Measurements from ENCODE around the gene FAM228B.
"Not testable (repeated sequence)": the region's sequence is repeated elsewhere in the genome, so short reads cannot be mapped to it uniquely, and the experiment has no call there.

FAM228B gene

DNA sequence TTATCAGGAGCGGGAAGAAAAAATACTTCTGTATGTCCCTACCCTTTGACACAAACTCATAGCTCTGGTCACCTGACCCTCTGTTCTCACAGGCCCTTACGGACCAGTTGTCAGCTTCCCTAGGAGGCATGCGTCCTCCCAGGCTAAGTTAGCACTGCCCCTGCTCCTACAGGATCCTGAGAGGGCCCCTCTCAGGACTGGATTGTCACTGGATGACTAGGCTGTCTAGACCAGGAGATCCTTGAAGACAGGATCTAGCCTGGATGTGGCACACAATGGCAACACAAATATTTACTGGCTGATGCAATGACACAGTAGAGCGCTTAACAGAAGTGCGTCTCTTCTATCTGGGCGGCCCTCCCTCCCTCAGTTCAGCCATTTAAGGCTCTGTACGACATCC, 59.2 kb downstream of the FAM228B start:
- in situ Hi-C loops (cut with MboI; ENCODE audit: low pct_unique_long_range_greater_than_20kb, low sequenced_read_pairs, unreplicated experiment): no loop called here
- no peak for DNase-seq (ENCODE audit: low spot score)
- TF ChIP-seq, protein P1, sequence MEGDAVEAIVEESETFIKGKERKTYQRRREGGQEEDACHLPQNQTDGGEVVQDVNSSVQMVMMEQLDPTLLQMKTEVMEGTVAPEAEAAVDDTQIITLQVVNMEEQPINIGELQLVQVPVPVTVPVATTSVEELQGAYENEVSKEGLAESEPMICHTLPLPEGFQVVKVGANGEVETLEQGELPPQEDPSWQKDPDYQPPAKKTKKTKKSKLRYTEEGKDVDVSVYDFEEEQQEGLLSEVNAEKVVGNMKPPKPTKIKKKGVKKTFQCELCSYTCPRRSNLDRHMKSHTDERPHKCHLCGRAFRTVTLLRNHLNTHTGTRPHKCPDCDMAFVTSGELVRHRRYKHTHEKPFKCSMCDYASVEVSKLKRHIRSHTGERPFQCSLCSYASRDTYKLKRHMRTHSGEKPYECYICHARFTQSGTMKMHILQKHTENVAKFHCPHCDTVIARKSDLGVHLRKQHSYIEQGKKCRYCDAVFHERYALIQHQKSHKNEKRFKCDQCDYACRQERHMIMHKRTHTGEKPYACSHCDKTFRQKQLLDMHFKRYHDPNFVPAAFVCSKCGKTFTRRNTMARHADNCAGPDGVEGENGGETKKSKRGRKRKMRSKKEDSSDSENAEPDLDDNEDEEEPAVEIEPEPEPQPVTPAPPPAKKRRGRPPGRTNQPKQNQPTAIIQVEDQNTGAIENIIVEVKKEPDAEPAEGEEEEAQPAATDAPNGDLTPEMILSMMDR (IDR thresholded peaks at IDR 0.05; ENCODE audit: extremely low read depth, insufficient read depth, missing control alignments): no peak

DNA sequence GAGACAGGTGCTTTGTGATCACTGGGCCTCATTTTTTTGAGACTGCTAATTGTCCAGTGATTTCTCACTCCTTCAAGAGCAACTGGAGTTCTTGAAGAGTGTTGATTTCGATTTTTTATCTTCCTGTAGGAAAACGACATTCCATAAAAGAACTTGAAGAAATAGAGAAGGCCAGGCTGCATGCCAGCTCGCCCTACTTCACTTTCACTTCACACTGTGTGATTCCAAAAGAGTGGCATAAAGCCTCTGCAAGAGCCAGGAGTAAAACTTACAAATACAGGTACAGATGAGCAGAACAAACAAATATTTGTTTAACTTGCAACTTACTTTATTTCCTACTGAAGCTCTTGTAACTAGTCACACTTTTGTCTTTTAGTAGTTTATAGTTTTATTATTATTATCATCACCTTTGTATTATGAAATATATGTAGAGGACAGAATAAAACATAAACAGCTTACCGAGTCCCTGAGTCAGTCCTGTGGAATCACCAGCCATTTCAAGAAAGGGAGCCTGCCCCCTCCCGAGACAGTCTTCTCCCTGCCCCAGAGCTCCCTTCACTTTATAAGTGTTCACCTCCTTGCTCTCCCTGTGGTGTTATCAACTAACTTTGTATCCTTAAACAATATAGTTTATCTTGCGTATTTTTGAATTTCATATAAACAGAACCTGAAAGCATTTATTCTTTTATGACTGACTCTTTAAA, 60.2 kb downstream of the FAM228B start:
- in situ Hi-C loops (cut with MboI; ENCODE audit: low pct_unique_long_range_greater_than_20kb, low sequenced_read_pairs, unreplicated experiment): no loop called here
- TF ChIP-seq, protein P1 (IDR thresholded peaks at IDR 0.05; ENCODE audit: extremely low read depth, insufficient read depth, missing control alignments): no peak
- DNase-seq (ENCODE audit: low spot score): no peak

DNA sequence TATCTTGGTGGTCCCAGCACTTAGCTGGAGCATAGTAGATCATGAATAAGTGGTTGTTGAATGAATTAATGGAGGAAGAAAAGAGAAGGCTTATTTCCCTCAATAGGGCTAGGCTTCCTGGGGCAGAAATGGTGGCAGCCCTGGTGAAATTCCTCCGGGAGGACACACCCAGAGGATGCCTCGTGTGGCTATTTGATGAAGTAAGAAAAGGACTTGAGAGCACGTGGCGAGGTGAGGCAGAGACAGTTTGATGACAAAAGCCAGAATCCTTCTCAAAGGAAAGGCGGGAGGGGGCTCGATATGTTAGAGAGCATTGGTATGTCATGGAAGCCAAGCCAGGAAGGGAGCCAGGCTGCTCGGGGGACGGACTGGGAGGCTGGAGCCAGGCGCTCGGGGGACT, 66.3 kb downstream of the FAM228B start:
- in situ Hi-C loops (cut with MboI; ENCODE audit: low pct_unique_long_range_greater_than_20kb, low sequenced_read_pairs, unreplicated experiment): no loop called here
- TF ChIP-seq, protein P1 (IDR thresholded peaks at IDR 0.05; ENCODE audit: extremely low read depth, insufficient read depth, missing control alignments): no peak
- no peak for DNase-seq (ENCODE audit: low spot score)

DNA sequence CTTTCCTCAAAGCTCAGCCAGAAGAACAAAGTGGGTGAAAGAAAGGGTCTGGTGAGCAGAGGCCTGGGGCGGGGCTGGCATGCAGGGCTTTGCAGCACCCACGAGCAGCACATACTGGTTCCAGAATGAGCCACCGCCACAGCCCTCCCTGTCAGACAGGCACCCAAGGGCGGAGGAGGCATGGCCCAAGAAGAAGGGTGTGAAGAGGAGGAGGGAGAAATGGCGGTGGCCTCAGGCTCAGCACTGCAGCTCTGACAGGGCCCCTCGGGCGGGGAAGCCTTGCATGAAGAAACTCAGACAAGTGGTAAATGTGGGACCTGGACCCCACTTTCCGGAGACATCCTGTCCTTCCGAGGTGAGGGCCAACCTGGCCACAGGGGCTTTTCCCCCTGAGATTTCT, 67.2 kb downstream of the FAM228B start:
- TF ChIP-seq, protein P1 (IDR thresholded peaks at IDR 0.05; ENCODE audit: extremely low read depth, insufficient read depth, missing control alignments): no peak
- in situ Hi-C loops (cut with MboI; ENCODE audit: low pct_unique_long_range_greater_than_20kb, low sequenced_read_pairs, unreplicated experiment): no loop called here
- DNase-seq (ENCODE audit: low spot score): no peak

DNA sequence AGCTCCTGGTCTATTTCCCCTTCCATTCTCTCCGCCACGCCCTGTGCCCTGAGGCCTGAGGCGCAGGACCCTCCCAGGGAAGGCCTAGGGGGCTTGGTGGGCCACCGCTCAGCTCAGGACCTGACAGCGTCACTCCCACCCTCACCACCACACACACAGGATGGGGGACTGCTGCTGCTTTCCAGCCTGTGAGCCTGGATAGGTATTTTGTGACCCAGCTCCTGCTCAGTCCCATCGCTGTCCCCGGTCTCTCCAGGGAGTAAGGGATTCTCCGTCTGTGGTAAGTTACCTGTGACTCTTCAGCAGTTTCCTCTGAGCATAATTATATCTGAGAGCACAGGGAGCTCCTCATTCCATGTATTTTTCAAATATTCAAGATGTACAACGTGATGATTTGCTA, 67.9 kb downstream of the FAM228B start:
- no peak for DNase-seq (ENCODE audit: low spot score)
- TF ChIP-seq, protein P1 (IDR thresholded peaks at IDR 0.05; ENCODE audit: extremely low read depth, insufficient read depth, missing control alignments): no peak
- in situ Hi-C loops (cut with MboI; ENCODE audit: low pct_unique_long_range_greater_than_20kb, low sequenced_read_pairs, unreplicated experiment): no loop called here

DNA sequence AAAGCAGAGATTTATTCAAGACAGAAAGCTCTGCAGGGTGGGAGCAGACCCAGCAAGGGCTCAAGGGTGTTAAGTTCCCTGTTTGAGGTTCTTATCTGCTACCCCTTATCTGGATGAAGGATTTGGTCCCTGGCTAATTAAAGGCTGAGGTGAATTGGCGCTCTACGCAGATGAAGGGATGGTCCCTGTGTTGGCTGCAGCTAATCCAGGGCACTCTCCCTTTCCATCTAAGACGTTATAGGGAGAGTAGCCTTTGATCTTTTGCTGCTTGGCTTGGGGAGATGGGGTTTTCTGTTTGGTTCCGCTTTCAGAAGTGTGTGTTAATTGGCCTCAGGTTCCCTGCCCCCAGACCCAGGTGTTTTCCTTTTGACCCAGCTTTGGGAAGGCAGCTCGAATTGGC, 68.6 kb downstream of the FAM228B start:
- TF ChIP-seq, protein P1 (IDR thresholded peaks at IDR 0.05; ENCODE audit: extremely low read depth, insufficient read depth, missing control alignments): no peak
- in situ Hi-C loops (cut with MboI; ENCODE audit: low pct_unique_long_range_greater_than_20kb, low sequenced_read_pairs, unreplicated experiment): no loop called here
- DNase-seq (ENCODE audit: low spot score): no peak

DNA sequence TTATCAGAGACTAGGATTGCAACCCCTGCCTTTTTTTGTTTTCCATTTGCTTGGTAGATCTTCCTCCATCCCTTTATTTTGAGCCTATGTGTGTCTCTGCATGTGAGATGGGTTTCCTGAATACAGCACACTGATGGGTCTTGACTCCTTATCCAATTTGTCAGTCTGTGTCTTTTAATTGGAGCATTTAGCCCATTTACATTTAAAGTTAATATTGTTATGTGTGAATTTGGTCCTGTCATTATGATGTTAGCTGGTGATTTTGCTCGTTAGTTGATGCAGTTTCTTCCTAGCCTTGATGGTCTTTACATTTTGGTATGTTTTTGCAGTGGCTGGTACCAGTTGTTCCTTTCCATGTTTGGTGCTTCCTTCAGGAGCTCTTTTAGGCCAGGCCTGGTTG, 73.9 kb downstream of the FAM228B start:
- DNase-seq (ENCODE audit: low spot score); in situ Hi-C loops (cut with MboI; ENCODE audit: low pct_unique_long_range_greater_than_20kb, low sequenced_read_pairs, unreplicated experiment): not testable (repeated sequence)
